Lower leg skin (tissue), 4 donors: ENCODE results near the gene ASTL. TPM values are rescaled to one million over a fixed set of nuclear protein-coding genes. Genes with fewer than 3 reads are reported as not detected.

Experiments used
- DNase-seq, 2 donors: peaks; one replicate each; pipeline ENCODE4 v3.0.0-alpha.2; 2019; ENCODE audit warnings: low spot score in 2 of 2
- H3K4me3 ChIP-seq: fragments of 200-600 bp; sonication (generic); 2 replicates; pipeline ENCODE4 v1.5.1; 2017; ENCODE audit warnings: mild to moderate bottlenecking, low read depth; ENCODE audit not compliant: poor library complexity, severe bottlenecking
- POLR2A ChIP-seq, 2 donors: fragments of 450-650 bp; IDR thresholded peaks; one replicate each; pipeline ENCODE4 v1.6.1; 2016 to 2017; ENCODE audit warnings: antibody characterized with exemption in 2 of 2, mild to moderate bottlenecking in 1 of 2, moderate library complexity in 1 of 2
- WGBS, 2 donors: methylation state at CpG; one replicate each; pipeline ENCODE4 v1.1.5; 2018; 5-methylcytosine and 5-hydroxymethylcytosine counted together
- intact Hi-C: fragments of 100-400 bp; cut with DNase I; formaldehyde crosslinking; loops from one replicate; pipeline ENCODE4 v1.15.0; 2023; ENCODE audit warnings: low total_unique reads
- total RNA-seq, 4 donors: library from RNA; depleted of rRNA; stranded (reverse); fragments of >200 nt; gene quantifications; one replicate each; pipeline ENCODE4 v1.1.0, GENCODE V29; 2016
- TF ChIP-seq, protein P1 (sequence below), 3 donors: fragments of 450-650 bp; IDR thresholded peaks; one replicate each; pipeline ENCODE4 v1.5.1; 2016; ENCODE audit warnings: antibody characterized with exemption in 3 of 3, mild to moderate bottlenecking in 3 of 3, moderate library complexity in 2 of 3

ASTL gene
- total RNA-seq, 4 donors from 2014 or later = 0.20 to 1.8 (median 0.63) TPM; not detected in 1

- no peak overlapping the region for H3K4me3 ChIP-seq
- intact Hi-C loops = no loop called here
- WGBS, 2 donors = 79 to 92% methylated on average over 7 of the region's 7 CpGs
- no peak for TF ChIP-seq POLR2A (IDR thresholded peaks at IDR 0.05)
- TF ChIP-seq, protein P1, sequence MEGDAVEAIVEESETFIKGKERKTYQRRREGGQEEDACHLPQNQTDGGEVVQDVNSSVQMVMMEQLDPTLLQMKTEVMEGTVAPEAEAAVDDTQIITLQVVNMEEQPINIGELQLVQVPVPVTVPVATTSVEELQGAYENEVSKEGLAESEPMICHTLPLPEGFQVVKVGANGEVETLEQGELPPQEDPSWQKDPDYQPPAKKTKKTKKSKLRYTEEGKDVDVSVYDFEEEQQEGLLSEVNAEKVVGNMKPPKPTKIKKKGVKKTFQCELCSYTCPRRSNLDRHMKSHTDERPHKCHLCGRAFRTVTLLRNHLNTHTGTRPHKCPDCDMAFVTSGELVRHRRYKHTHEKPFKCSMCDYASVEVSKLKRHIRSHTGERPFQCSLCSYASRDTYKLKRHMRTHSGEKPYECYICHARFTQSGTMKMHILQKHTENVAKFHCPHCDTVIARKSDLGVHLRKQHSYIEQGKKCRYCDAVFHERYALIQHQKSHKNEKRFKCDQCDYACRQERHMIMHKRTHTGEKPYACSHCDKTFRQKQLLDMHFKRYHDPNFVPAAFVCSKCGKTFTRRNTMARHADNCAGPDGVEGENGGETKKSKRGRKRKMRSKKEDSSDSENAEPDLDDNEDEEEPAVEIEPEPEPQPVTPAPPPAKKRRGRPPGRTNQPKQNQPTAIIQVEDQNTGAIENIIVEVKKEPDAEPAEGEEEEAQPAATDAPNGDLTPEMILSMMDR (IDR thresholded peaks at IDR 0.05) = no peak
- no peak for DNase-seq
These were observed 15.0 kb upstream of the ASTL start for GRCh38 chr2:96153291-96153713.

DNA sequence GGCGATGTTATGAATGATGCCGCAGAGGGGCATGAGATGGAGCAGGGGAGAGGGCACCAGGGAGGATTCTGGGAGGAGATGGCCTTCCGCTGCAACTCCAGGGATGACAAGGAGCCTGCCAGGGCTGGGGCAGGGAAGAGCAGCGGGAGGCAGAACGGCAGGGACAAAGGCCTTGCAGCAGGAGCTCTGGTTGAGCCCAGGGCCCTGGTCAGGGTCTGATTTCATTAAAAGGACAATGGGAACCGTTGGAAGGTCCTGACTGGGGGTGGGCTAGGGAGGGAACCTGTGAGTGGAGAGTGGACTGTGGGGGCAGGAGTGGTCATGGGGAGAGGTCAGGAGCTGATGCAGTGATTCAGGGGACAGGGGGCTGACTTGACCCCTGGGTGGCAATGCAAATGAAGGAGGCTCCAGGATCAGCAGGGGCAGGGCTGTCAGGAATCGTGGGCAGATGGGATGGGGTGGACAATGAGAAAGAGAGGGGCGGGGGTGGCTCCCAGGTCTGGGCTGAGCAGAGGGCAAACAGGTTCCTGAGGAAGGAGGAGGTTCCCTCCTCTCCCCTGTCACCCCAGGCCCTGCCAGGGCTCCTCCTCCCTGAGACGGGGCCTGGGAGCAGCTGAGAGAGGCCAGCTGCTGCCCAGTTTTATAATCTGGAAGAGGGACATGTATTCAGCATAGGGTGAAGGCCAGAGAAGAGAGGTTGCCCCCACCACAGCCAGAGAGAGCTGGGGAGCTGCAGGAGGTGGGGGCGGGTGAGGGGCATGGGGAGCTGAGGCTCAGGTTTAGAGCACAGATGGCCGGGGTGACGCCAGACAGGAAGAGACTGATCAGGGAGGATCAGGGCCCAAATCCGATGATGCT lies 14.2 kb upstream of the ASTL start:
- TF ChIP-seq, protein P1 (IDR thresholded peaks at IDR 0.05) = no peak
- no peak for TF ChIP-seq POLR2A (IDR thresholded peaks at IDR 0.05)
- no peak overlapping the region for H3K4me3 ChIP-seq
- intact Hi-C loops = no loop called here
- DNase-seq = no peak
- WGBS, 2 donors = 75 to 82% methylated on average over 13 of the region's 13 CpGs

DNA sequence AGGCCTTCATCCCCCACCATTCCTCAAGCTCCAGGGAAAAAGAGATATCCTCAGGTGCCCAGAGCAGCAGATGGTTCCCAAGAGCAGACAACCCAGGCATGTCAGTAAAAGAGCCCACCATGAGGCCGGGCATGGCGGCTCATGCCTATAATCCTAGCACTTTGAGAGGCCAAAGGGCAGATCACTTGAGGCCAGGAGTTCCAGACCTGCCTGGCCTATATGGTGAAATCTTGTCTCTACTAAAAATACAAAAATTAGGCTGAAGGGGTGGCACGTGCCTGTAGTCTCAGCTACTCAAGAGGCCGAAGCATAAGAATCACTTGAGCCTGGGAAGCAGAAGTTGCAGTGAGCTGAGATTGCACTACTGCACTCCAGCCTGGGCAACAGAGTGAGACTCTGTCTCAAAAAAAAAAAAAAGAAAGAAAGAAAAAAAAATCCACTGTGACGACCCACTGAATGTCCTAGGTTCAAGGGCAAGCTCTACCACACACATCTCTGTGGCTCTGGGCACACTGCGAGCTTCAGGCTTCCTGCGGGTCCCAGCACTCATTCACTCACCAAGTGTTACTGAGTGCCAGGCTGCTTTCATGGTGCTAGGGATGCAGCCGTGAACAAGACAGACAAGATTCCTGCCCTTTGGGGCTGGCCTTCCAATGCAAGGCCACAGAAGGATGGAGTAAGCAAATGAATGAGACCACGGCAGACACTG lies 13.4 kb upstream of the ASTL start:
- WGBS, 2 donors = 87 to 92% methylated on average over 9 of the region's 9 CpGs
- TF ChIP-seq, protein P1 (IDR thresholded peaks at IDR 0.05) = no peak
- no peak for TF ChIP-seq POLR2A (IDR thresholded peaks at IDR 0.05)
- no peak for DNase-seq
- no peak overlapping the region for H3K4me3 ChIP-seq
- intact Hi-C loops = no loop called here

- intact Hi-C loops = no loop called here
- H3K4me3 ChIP-seq = no peak overlapping the region
- WGBS, 2 donors = 89 to 91% methylated on average over 14 of the region's 14 CpGs
- no peak for DNase-seq
- no peak for TF ChIP-seq POLR2A (IDR thresholded peaks at IDR 0.05)
- TF ChIP-seq, protein P1 (IDR thresholded peaks at IDR 0.05) = no peak
These were observed 12.7 kb upstream of the ASTL start for GRCh38 chr2:96150791-96151594.

GRCh38 chr2:96150007-96150640 lies 11.8 kb upstream of the ASTL start:
- TF ChIP-seq POLR2A (IDR thresholded peaks at IDR 0.05) = no peak
- TF ChIP-seq, protein P1 (IDR thresholded peaks at IDR 0.05) = no peak
- DNase-seq = no peak
- WGBS, 2 donors = 84 to 86% methylated on average over 5 to 6 of the region's 6 CpGs
- intact Hi-C loops = no loop called here
- no peak overlapping the region for H3K4me3 ChIP-seq
